HG03571 (cell line): ENCODE measurements around the gene RPS23.
A peak's percentile ranks its signal among the peaks of the same experiment; 100 is the strongest.

Experiments used
- ATAC-seq: cut with Tn5 transposase; IDR thresholded peaks from one replicate; pipeline ENCODE4 v1.9.1; 2021; ENCODE audit not compliant: unreplicated experiment

RPS23 gene

DNA sequence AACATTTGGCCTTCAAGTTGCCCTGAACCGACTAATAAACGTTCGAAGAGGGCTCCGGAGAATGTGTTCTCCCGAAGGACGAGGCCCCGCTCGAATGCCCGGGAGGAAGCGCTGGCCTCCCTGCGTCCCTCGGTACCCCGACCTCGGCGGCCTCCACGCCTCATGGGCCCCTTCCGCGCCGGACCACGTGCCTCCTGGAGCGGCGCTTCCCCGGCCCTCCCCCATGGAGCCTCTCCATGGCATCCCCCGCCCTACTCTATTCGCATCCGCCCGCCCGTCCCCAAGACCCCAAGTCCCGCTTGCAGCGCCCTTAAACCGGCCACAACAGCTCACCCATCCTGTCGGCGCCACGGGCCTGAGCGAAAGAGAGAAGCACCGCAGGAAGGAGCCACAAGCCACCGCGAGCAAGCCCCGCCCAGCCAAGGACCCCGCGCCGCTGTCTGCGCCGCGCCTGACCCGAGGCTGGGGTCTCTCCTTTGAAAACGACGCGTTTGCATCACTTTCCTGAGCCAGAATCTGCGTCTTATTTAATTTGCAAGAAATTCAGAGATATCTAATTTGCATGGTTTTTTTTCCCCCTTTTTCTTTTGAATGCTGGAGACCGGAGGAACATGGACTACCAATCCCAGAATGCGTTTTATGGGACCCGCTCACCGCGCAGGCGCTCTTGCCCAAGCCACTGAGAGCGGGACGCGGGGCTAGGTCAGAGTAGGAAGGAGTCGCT is at the start of gene RPS23:
RPS23 (minus strand) TSS at position 368 of the 724 bp plus-strand sequence; CDS start at position 337, 31 bp downstream.
- peak; percentile 92 for ATAC-seq

DNA sequence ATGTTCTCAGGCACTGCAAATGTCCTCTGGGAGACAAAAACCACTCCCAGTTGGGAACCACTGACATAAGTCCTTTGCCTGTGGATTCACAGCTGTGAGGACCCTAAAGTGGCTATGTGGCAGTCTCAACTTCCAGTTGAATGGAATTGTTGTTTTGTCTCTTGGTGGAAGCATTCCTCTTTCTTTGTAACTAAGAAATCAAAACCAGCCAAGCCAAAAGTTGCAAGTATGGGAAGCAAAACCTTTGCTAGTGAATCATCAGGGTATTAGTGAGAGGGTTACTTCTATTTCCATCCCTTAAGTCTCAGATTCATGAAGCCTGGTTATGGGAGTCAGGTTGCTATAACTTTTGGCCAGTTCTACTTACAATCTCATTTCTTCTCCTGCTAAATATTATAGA is 49.8 kb upstream of the RPS23 start:
- no peak for ATAC-seq

DNA sequence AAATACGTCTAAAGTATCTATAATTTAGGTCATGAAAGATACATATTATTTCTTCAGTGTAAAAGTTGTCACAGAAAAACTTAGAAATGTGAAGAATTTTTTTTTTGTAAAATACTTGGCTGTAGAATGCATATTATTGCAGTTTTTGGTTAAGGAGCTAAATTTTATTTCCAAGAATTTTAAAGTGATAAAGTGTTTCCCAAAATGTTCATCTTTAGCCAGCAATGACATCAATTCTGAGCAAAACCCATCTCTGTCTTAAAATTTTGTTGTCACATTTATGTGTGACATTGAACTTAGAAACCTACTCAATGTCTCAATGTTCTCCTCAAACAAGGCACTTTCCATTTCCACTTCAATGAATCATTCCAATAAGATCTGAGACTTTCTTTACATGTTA is 47.8 kb upstream of the RPS23 start:
- no peak for ATAC-seq

DNA sequence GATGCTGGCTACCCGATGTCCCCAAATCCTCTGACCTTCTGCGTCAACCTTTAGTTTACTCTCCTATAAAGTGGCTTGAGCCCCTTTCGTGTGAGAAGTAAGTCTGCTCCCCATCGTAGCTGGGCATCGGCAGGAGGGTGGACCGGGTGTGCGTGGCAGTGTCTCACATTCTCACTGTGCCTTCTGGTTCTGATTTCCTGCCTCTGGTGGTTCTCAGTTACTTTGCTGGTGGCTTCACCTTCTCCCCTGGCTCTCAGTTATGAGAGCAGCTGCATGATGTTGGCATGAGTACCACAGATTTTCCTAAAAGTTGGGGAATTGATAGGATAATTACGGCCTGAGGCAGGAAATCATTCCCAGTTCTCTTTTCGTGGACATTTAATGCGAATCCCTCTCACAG is 47.0 kb upstream of the RPS23 start:
- ATAC-seq = no peak

DNA sequence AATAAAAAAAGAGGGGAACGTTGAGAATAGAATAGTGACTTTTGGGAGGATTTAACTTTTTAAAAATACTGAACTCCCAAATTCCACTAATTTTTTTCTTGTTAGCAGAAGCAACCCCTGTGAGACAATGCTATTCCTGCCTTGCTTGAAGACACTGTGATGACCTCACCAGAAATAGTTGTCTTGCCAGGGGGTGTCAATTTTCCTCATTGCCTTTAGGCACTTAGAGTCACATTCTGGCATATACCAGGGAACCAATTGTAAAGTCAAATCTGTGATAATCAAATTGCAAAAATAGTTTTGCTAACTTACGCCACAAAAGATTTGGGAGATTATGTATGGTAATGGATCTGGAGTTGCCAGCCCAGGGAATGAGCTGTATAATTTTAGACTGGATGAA is 42.8 kb upstream of the RPS23 start:
- ATAC-seq = no peak

DNA sequence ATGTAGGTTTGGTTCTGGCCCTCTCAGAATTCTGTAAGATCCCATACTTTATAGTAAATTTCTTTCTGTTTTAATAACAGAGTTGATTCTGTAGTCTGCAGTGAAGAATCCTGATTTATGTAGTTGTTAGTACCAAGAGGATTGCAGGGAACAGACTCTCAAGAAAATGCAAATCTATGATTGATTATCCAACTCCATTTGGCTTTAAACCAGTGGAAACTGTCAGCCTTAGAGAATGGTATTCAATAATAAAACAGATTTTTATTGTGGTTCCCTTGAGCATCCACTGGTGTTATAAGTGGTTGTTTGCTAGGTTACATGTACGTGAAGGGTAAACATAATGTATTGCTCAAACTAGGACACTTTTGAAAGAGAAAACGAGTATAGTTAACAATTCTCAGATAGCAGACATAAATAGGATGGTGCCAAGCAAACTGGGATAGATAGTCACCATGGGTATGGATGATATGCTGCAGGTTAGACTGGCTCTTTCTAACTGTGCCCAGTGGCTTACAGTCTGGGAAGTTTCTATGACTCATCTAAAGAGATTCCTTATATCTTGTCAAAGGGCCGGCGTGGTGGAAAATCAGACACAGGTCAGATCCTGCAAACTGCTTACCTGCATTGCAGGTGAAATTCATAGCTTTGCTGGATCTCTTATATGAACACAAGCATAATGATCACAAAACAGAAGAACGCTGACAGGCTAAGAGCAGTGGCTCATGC is 41.7 kb upstream of the RPS23 start:
- no peak for ATAC-seq

DNA sequence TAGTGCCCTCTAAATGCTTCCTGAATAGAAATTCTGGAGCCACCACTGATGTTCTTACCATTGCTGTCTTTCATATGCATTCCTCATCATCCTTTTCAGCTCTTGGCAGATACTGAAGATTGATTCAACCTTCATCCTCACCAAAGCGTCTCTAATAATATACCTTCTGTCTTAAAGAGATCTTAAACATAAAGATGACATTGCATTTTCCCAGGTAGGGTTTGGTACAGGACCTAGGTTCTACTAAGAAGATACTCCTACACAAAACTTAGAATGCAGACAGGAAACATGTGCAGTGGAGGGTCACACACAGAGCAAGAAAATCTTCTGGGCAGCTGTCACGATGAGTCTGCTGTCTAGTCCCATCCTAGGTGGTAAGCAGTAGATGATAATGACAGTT is 41.0 kb upstream of the RPS23 start:
- ATAC-seq = no peak

DNA sequence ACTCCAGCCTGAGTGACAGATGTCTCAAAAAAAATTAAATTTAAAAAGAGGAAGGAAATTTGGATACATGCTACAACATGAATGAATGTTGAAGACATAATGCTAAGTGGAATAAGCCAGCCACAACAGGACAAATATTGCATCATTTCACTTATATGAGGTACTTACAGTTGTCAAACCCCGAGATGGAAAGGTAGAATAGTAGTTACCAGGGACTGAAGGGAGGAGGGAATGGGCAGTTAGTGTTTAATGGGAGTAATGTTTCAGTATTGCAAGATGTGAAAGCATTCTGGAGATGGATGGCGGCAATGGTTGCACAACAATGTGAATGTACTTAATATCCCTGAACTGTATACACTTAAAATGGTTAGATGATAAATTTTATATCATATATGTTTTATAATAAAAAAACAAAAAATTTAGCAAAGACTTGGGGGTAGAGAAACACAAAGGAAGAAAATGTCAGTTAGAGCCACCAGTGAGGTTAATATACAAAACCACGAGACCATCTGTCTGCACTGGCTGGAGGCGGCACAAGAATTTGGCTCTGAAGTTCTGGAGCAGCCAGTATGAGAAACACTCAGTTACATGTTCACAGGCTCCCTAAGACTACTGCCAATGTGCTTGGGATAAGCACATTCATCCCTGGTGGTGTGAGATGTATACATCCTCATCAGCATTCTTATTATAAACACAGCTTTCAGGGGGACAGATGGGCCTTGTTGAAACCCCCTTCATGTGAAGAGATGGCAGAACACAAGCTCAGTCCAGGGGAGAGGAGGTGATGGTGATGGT is 37.0 kb upstream of the RPS23 start:
- ATAC-seq = no peak

DNA sequence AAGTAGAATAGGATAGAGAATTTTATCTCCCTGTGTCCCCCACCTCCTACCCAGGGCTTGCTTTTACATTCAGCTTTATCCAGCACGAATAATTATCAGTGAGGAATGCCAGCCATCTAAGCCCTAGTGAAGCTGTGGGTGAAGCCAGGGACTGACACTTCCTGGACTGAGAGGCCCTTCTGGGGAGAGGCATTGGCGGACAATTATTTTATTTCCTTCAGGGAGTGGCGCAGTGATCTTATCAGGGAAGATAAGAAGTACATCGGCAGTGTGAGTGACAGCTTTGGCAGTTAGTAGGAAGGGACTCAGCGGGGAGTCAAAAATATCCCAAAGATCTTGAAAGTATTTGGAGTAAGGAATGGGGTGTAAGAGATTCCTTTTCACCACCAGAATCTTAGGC is 34.9 kb upstream of the RPS23 start:
- no peak for ATAC-seq

DNA sequence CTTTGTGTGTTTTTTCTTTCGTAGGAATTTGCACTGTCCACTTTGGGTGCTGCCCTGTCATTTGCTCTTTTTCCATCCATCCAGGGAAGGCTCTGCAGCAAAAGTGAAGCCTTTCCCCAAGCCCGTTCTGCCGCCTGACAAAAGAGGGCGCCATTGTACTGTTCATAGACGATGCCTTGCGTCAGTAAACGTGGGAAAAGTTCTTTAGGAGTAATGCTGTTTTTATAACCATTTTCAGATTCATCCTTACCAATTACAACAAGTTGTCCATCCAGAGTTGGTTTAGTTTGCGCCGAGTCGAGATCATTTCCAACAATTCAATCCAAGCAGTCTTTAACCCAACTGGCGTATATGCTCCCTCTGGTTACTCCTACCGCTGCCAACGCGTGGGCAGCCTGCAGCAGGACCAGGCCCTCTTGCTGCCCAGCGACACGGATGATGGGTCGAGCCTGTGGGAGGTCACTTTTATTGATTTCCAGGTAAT is 34.3 kb upstream of the RPS23 start:
- no peak for ATAC-seq

DNA sequence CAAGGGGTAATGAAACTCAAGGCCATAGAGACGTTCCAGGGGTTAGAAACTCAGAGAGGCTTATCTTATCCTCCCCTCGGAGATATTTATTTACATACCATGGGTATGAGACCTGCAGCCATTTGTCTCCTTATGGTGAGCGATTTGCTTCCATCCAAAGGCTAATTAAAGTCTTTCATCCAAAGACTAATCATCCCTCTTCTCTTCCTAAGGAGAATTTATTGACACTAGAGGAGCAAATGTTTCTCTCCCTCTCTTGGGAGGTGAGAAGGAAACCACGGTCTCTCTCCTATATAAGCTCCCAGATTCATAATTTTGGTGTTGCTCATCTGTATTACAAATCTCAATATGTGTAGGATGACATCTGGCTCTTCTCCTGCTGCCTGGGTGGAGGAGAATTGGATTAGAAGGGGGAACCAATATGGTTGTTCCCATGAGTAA is 31.0 kb upstream of the RPS23 start:
- no peak for ATAC-seq

DNA sequence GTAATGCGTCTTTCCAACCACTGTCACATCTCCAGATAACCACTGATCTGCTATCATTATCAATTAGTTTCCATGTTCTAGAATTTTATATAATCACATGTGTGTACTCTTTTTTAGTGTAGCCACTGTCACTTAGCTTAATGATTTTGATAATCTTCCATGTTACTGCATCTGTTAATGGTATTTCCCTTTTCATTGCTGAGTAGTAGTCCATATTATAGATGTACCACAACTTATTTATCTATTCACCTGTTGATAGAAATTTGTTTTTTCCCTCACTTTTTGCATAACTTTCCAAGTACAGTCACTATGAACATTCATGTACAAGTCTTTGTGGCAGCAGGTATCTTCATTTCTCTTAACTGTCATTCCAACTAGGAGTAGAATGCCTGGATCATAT is 30.3 kb upstream of the RPS23 start:
- no peak for ATAC-seq

DNA sequence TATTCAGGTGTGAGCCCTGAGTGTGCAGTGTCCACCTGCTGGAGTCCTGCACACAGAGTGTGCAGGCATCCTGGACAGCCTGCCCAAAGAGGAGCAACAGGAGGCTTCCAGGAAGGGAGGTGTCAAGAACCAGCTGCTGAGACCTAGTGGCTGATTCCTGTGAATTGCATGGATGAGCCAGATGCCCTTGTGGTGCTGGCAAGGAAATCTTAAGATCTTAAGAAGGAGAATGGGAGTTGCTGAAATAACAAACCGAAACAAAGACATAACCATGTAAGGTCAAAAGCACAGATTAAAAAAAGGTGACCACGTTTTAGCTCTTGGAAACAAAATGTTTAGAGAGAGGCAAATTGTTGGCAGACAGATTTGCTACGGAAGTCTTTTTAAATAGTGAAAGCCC is 29.3 kb upstream of the RPS23 start:
- ATAC-seq = no peak

DNA sequence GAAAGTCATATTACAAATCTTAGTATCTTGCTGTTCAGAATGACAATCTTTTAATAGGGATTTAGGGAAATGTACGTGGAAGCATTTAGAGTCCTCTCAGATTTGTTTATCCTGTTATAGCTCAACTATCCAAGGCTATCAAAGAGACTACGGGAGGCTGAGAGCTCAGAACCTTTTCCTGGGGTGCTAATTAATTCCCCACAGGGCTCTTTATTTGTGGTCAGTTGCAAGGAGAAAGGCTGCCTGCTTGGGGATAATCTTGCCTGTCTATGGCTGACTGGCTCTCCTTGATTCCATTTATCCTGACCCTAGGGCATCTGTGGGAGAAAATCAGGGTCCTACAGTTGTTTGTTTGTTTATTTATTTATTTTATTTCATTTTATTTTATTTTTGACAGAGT is 28.0 kb upstream of the RPS23 start:
- no peak for ATAC-seq

DNA sequence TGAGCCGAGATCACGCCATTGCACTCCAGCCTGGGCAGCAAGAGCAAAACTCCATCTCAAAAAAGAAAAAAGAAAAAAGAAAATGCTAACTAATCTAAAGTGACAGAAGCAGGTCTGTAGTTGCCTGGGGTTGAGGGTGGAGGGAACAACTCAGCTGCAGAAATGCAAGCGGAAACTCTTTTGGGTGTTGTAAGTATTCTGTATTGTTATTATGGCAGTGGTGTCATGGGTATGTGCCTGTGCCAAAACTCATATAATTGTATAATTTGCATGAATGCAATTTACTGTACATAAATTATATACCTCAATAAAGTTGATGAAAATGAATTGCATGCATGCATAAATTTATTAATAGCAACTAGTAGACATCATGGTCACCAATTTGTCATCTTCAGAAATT is 23.0 kb upstream of the RPS23 start:
- no peak for ATAC-seq

DNA sequence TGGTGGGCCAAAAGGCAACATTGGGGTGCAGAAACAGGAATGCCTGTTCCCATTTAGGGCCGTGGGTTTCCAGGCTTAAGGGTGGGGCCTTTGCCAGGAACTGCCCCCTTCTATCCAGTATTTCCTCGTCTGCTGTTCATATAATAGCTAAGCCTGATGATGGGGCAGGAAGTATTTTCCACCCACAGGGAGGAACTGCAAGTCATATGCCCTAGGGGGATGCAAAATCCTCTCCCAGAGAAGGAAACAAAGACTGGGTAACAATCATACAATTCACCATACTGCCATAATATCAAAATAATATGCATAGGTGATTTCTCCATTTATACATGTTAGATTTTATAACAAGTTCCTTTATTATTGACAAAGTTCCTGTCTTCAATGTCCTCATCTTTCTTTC is 20.5 kb upstream of the RPS23 start:
- no peak for ATAC-seq

DNA sequence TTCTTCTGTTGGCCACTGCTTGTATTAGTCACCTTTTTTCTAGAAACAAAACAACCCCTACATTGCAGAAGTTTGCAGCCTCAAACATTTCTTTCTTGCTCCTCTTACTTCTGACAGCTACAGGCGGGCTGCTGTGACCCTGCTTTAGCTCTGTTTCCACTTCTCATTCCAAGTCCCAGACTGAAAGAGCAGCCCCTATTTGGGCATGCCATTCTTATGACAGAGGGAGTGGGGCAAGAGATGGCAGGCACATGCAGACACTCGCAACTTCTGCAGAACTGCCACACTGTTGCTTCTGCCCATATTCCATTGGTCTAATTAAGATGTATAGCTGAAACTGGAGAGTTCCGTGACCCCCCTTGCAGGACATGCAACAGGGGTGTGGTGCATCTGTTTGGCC is 19.6 kb upstream of the RPS23 start:
- ATAC-seq = no peak

DNA sequence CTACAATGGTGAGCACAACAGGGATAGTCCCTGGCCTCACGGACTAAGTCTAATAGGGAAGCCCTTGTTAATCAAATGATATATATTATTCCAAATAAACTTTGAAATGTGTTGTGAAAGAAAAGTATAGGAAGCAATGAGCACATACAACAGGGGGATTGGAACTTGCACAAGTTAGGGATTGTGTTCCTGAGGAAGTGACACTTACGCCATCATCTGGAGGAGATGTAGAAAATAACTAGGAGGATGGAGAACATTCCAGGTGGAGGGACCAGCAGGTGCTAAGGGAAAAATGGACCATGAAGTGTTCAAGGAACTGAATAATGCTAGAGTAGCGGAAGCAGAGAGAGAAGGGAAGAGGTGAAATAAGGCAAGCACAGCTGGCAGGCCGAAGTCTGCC is 18.8 kb upstream of the RPS23 start:
- ATAC-seq = no peak

DNA sequence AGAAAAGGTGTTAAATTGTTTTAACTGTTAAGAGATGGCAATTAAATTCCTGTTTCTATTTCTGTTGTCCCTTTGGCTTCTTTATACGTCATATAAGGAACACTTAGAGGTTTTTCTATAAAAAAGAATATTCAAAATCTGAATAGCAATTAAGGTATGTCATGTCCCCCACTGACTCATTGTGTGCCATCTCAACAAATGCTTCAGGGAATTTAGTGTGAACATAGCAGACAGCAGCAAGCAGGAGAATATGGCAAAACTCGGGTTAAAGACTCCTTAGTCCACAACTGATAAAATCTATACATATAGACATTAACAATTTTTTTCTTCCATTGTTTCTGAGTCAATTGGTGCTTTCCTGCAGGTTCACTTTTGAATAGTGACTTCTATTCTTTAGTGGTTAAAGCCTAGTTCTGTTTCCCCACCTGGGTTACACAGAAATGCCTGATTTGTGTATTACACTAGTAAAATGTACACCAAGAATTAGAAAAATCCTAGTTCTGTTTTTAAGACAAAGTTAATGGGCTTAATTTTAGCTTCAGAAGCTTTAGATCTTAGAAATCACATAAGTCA is 17.9 kb upstream of the RPS23 start:
- ATAC-seq = no peak

DNA sequence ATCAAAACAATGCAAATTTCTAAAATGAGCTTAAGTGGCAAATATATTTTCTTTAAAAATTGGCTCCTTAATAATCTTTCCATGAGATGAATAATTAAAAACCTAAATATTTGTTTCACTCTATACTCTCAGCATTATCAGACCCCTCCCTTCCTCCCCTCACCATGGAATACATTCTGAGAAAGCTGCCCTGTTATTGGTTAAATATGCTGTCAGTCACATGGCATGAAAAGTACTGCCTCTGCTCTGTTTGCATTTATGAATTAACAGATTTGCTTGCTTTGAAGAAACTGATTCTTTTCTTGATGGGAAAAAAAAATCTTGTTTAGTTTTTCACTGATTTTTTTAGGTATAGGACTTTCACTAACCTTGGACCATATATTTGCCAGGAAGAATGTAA is 17.0 kb upstream of the RPS23 start:
- no peak for ATAC-seq

DNA sequence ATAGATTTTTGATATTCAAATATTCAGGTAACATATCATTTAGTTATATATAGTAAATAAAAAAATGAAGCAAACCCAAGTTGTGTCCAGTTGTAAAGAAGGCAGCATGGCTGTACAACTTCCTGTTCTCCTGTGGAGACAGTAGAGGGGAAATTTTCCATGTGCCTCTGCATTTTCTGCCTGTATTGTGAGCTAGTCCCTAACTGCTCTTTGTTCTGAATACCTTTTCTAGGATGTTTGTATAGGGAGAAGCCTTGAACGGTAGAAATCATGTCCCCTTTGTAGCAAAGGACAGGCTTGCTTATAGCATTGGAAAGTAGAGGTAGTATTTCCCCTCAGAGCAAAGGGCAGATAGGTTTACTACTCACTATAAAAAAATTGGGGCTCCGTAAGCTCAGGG is 13.3 kb upstream of the RPS23 start:
- no peak for ATAC-seq
